Upper lobe of left lung (tissue), 4 donors: ENCODE measurements around the gene ACACB.

Experiments used
- EP300 ChIP-seq, 4 donors: sonication (generic); formaldehyde crosslinking; IDR thresholded peaks; one replicate each; pipeline ENCODE4 v1.5.1; 2017; ENCODE audit warnings: antibody characterized with exemption in 4 of 4, control low read depth in 2 of 4
- POLR2AphosphoS5 ChIP-seq, 2 donors: sonication (generic); formaldehyde crosslinking; IDR thresholded peaks; one replicate each; pipeline ENCODE4 v1.5.1; 2017; ENCODE audit warnings: antibody characterized with exemption in 2 of 2

DNA sequence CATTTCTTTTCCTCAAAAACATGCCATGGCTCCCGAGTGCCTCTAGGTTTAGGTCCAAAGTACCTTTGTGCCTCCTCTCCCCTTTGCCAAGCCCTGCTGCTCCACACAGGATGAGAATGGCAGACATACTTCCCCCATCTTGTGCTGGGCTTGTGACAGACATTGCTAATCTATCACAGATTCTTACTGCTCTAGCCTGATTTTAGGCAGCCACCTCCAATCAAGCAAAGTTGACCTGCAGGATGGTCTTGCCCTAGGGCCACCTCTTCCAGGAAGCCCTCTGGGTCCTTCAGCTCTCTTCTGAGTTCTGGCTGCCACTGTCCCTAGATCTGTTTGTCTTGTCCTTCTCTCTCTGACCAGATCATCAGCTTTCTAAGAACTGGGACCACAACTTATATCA lies 172.2 kb downstream of the ACACB start:
- no peak for TF ChIP-seq POLR2AphosphoS5 (IDR thresholded peaks at IDR 0.05)
- no peak for TF ChIP-seq EP300 (IDR thresholded peaks at IDR 0.05)
